ENCODE data around the gene CA5B. TPM values are rescaled to one million over a fixed set of nuclear protein-coding genes. Genes with fewer than 3 reads are reported as not detected.
"Not testable (repeated sequence)": the region's sequence is repeated elsewhere in the genome, so short reads cannot be mapped to it uniquely, and the experiment has no call there.

The CA5B gene
- total RNA-seq, 2 experiments from 2014 or later: 16.2 to 16.6 TPM

GRCh38 chrX:15723887-15724517 is 14.1 kb upstream of the CA5B start:
- H3K4me1 Mint-ChIP-seq (ENCODE audit: low read depth): no peaks in the 10 kb centered on the region
- ChIA-PET POLR2A (no interaction called here), CTCF (interaction anchor here (1.0 to 1.3 kb wide), 2 partner anchors 8 to 14 kb away, joined by 3 to 4 read pairs; partner anchors contain the start of gene CA5B)
- H3K9me3 Mint-ChIP-seq (ENCODE audit: insufficient read depth): no peaks in the 10 kb centered on the region
- no peak overlapping the region for H3K27ac Mint-ChIP-seq
- no peak overlapping the region for H3K4me3 Mint-ChIP-seq
- H3K36me3 Mint-ChIP-seq (ENCODE audit: low read depth): no peaks in the 10 kb centered on the region
- no peaks in the 10 kb centered on the region for H3K27me3 Mint-ChIP-seq (ENCODE audit: low read depth)
- DNase-seq (no peak), ATAC-seq (no peak)

DNA sequence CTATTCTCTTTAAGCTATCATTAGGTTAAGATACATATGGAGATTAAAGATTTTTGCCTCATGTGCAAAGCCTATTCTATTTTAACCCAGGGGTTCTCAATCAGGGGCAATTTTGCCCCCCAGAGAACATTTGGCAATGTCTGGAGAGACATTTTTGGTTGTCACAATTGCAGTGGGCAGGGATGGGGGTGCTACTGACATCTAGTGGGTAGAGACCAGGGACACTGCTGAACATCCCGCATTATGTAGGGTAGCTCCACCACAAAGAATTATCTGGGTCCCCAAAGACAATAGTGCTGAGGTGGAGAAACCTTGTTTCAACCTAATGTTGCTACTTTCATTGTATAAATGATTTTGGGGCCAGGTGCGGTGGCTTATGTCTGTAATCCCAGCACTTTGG is 13.2 kb upstream of the CA5B start:
- no peaks in the 10 kb centered on the region for H3K9me3 Mint-ChIP-seq (ENCODE audit: insufficient read depth)
- H3K36me3 Mint-ChIP-seq (ENCODE audit: low read depth): no peaks in the 10 kb centered on the region
- no peak for ATAC-seq
- no peak for DNase-seq
- H3K4me3 Mint-ChIP-seq: no peak overlapping the region
- POLR2A ChIA-PET: no interaction called here
- CTCF ChIA-PET: interaction anchor here (1.0 kb wide), 1 partner anchor 13 kb away, joined by 4 read pairs; the partner anchor contains the start of gene CA5B
- H3K4me1 Mint-ChIP-seq (ENCODE audit: low read depth): no peaks in the 10 kb centered on the region
- H3K27me3 Mint-ChIP-seq (ENCODE audit: low read depth): no peaks in the 10 kb centered on the region
- no peak overlapping the region for H3K27ac Mint-ChIP-seq

DNA sequence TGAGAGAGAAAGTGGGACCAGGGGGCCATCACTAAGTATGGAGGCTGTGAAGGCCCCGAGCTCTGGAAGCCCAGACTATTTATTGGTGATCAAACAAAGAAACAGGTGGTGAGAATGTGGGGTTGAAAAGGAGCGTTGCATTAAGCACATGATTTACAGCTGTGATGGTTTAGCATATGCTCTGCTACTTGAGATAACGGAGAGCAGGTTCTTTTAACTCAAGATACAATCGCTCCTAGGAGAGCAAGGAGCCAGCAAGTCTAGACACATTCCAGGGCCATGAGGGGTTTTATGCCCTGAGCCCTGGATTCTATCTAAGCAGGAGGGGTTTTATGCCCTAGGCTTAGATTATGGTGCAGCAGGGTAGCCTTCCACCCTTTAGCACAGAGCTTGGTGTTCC is 6.7 kb upstream of the CA5B start:
- H3K9me3 Mint-ChIP-seq (ENCODE audit: insufficient read depth); H3K27ac Mint-ChIP-seq; H3K4me3 Mint-ChIP-seq; H3K27me3 Mint-ChIP-seq (ENCODE audit: low read depth); POLR2A ChIA-PET; H3K36me3 Mint-ChIP-seq (ENCODE audit: low read depth); H3K4me1 Mint-ChIP-seq (ENCODE audit: low read depth); ATAC-seq; DNase-seq; CTCF ChIA-PET: not testable (repeated sequence)

- DNase-seq (no peak), ATAC-seq (no peak)
- ChIA-PET POLR2A (interaction anchor here (0.6 to 3.4 kb wide), 10 partner anchors 11 to 982 kb away, joined by 3 to 101 read pairs (median 12); partner anchors contain the start of genes AP1S2, SYAP1 and ZRSR2), CTCF (interaction anchor here (0.9 to 2.4 kb wide), 5 partner anchors 13 to 45 kb away, joined by 3 to 23 read pairs (median 3); no protein-coding TSS in a partner anchor)
- peaks cover 6% of the 10 kb centered on the region for H3K36me3 Mint-ChIP-seq (ENCODE audit: low read depth)
- H3K4me3 Mint-ChIP-seq: peak overlapping the region; percentile 87
- H3K9me3 Mint-ChIP-seq (ENCODE audit: insufficient read depth): no peaks in the 10 kb centered on the region
- H3K27ac Mint-ChIP-seq: peak overlapping the region; percentile 70
- H3K4me1 Mint-ChIP-seq (ENCODE audit: low read depth): peaks cover 26% of the 10 kb centered on the region
- H3K27me3 Mint-ChIP-seq (ENCODE audit: low read depth): no peaks in the 10 kb centered on the region
These were observed 696 bp upstream of the CA5B start for GRCh38 chrX:15737190-15737958.

DNA sequence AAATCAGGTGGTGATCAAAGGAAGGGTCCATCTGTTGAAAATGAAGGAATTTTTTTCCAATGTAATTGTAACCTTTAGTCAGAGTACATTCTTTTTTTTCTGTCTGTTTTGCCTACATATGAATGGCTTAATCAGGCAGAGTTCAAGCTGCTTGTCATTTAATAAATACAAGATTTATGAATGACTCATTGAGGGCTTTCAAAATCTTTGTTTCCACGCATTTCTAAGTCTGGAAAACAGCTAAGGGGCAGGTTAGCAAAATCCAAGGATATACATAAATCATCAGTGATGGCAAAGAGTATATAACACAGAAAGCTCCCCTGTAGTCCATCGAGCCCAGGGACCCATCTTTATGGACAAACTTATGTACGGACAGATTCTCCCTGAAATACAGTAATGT is 1.8 kb downstream of the CA5B start:
- POLR2A ChIA-PET: interaction anchor here (1.2 to 3.4 kb wide), 3 partner anchors 10 to 51 kb away, joined by 4 to 101 read pairs (median 28); partner anchors contain the start of gene ZRSR2
- DNase-seq (no peak), ATAC-seq (no peak)
- CTCF ChIA-PET: interaction anchor here (1.2 to 2.4 kb wide), 2 partner anchors 10 kb away, joined by 3 to 23 read pairs; no protein-coding TSS in a partner anchor
- H3K4me3 Mint-ChIP-seq: no peak overlapping the region
- no peaks in the 10 kb centered on the region for H3K27me3 Mint-ChIP-seq (ENCODE audit: low read depth)
- H3K36me3 Mint-ChIP-seq (ENCODE audit: low read depth): peaks cover 19% of the 10 kb centered on the region
- no peaks in the 10 kb centered on the region for H3K9me3 Mint-ChIP-seq (ENCODE audit: insufficient read depth)
- no peak overlapping the region for H3K27ac Mint-ChIP-seq
- H3K4me1 Mint-ChIP-seq (ENCODE audit: low read depth): peaks cover 29% of the 10 kb centered on the region

GRCh38 chrX:15744181-15744867 is 6.3 kb downstream of the CA5B start:
- peaks cover 36% of the 10 kb centered on the region for H3K36me3 Mint-ChIP-seq (ENCODE audit: low read depth)
- H3K27me3 Mint-ChIP-seq (ENCODE audit: low read depth): no peaks in the 10 kb centered on the region
- H3K4me3 Mint-ChIP-seq: no peak overlapping the region
- H3K4me1 Mint-ChIP-seq (ENCODE audit: low read depth): peaks cover 23% of the 10 kb centered on the region
- H3K9me3 Mint-ChIP-seq (ENCODE audit: insufficient read depth): no peaks in the 10 kb centered on the region
- no peak overlapping the region for H3K27ac Mint-ChIP-seq
- no peak for ATAC-seq
- ChIA-PET CTCF (no interaction called here), POLR2A (no interaction called here)
- DNase-seq: no peak

DNA sequence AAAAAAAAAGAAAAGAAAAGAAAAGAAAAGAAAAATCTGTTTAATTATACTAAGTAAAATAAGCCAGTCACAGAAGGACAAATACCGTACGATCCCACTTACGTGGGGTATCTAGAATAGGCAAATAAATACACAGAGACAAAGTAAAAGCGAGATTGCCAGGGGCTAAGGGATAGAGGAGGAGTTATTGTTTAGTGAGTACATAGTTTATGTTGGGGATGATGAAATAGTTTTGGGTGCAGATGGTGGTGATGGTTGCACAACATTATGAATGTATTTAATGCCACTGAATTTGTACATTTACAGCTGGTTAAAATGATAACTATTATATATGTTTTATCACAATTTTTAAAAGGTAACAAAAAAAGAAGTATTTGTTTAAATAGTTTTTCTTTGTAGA is 7.1 kb downstream of the CA5B start:
- ChIA-PET CTCF (no interaction called here), POLR2A (no interaction called here)
- Mint-ChIP-seq H3K27me3 (ENCODE audit: low read depth) (no peaks in the 10 kb centered on the region), H3K9me3 (ENCODE audit: insufficient read depth) (no peaks in the 10 kb centered on the region), H3K36me3 (ENCODE audit: low read depth) (peaks cover 41% of the 10 kb centered on the region), H3K4me1 (ENCODE audit: low read depth) (peaks cover 23% of the 10 kb centered on the region), H3K27ac (no peak overlapping the region), H3K4me3 (no peak overlapping the region)
- ATAC-seq (no peak), DNase-seq (no peak)

DNA sequence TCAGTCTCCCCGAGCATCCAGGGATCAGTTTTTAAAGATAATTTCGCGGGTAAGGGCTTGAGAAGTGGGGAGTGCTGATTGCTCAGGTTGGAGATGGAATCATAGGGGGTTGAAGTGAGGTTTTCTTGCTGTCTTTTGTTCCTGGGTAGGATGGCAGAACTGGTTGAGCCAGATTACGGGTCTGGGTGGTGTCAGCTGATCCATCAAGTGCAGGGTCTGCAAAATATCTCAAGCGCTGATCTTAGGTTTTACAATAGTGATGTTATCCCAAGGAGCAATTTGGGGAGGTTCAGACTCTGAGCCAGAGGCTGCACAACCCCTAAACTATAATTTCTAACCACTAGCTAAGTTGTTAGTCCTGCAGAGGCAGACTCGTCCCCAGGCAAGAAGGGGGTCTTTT is 8.6 kb downstream of the CA5B start:
- CTCF ChIA-PET; H3K4me3 Mint-ChIP-seq; H3K9me3 Mint-ChIP-seq (ENCODE audit: insufficient read depth); DNase-seq; H3K27ac Mint-ChIP-seq; H3K27me3 Mint-ChIP-seq (ENCODE audit: low read depth); ATAC-seq: not testable (repeated sequence)
- POLR2A ChIA-PET: interaction anchor here (6.3 kb wide), 1 partner anchor 8 kb away, joined by 101 read pairs; the partner anchor contains the start of gene CA5B
- H3K36me3 Mint-ChIP-seq (ENCODE audit: low read depth): peaks cover 46% of the 10 kb centered on the region
- H3K4me1 Mint-ChIP-seq (ENCODE audit: low read depth): peaks cover 37% of the 10 kb centered on the region

DNA sequence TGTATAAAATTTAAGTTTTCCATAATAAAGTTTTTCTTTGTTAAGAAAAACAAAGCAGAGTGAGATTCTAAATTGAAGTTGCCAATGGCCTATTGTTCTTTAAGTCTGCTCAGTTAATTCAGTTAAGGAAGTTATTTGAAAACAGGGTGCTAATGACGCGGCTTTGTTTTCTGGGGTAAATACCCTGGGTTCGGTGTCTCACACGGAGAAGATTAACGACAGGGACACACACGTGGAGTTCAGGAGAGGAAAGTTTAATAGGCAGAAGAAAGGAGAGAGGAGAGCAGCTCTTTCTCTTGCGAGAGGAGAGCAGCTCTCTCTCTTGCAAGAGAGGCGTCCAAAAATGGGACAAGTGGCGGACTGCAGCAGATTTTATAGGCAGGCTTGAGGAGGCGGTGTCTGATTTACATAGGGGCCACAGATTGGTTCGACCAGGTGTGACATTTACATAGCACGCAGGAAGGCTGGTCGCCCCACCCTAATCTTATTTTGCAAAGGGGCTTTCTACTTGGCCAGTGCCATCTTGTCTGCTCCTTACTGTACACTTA is 9.6 kb downstream of the CA5B start:
- no peak overlapping the region for H3K27ac Mint-ChIP-seq
- POLR2A ChIA-PET: interaction anchor here (1.5 to 6.3 kb wide), 2 partner anchors 9 to 107 kb away, joined by 4 to 101 read pairs; partner anchors contain the start of genes AP1S2 and CA5B
- no peaks in the 10 kb centered on the region for H3K9me3 Mint-ChIP-seq (ENCODE audit: insufficient read depth)

GRCh38 chrX:15748841-15749240 is 10.8 kb downstream of the CA5B start:
- peaks cover 41% of the 10 kb centered on the region for H3K36me3 Mint-ChIP-seq (ENCODE audit: low read depth)
- no peaks in the 10 kb centered on the region for H3K27me3 Mint-ChIP-seq (ENCODE audit: low read depth)
- POLR2A ChIA-PET: interaction anchor here (0.6 to 6.3 kb wide), 6 partner anchors 10 to 106 kb away, joined by 3 to 101 read pairs (median 5); partner anchors contain the start of genes AP1S2 and CA5B
- CTCF ChIA-PET: interaction anchor here (0.8 to 2.9 kb wide), 6 partner anchors 8 to 68 kb away, joined by 3 to 23 read pairs (median 3); partner anchors contain the start of gene CA5B
- DNase-seq (no peak), ATAC-seq (no peak)
- H3K4me3 Mint-ChIP-seq: no peak overlapping the region
- peak overlapping the region; percentile 98 for H3K27ac Mint-ChIP-seq
- H3K4me1 Mint-ChIP-seq (ENCODE audit: low read depth): peaks cover 47% of the 10 kb centered on the region
- no peaks in the 10 kb centered on the region for H3K9me3 Mint-ChIP-seq (ENCODE audit: insufficient read depth)

More for the DNA sequence above, 9.6 kb downstream of the CA5B start:
- Mint-ChIP-seq H3K4me3 (no peak overlapping the region), H3K27me3 (ENCODE audit: low read depth) (no peaks in the 10 kb centered on the region), H3K4me1 (ENCODE audit: low read depth) (peaks cover 43% of the 10 kb centered on the region), H3K36me3 (ENCODE audit: low read depth) (peaks cover 44% of the 10 kb centered on the region)
- ATAC-seq (no peak), DNase-seq (no peak)
- CTCF ChIA-PET: interaction anchor here (1.2 kb wide), 1 partner anchor 9 kb away, joined by 3 read pairs; no protein-coding TSS in a partner anchor
